CD14-positive monocyte (primary cell): ENCODE results near the gene ZNF621. TPM values are rescaled to one million over a fixed set of nuclear protein-coding genes. Genes with fewer than 3 reads are reported as not detected.

ENCODE experiments used
- DNase-seq, 3 donors: peaks; one replicate each; pipeline ENCODE4 v3.0.0-alpha.2; 2011 to 2022
- H2AFZ ChIP-seq: 2 replicates; pipeline ENCODE4 v1.6.0; 2012; ENCODE audit warnings: mild to moderate bottlenecking, low read depth, low read length, inconsistent platforms; ENCODE audit not compliant: insufficient read depth, poor library complexity, severe bottlenecking
- H3K27ac ChIP-seq, 2 donors: 1 replicate in 1 of 2; 2 replicates in 1 of 2; pipeline ENCODE4 v1.5.1; 2012 to 2013; ENCODE audit warnings: low read length in 2 of 2, control low read depth in 1 of 2, inconsistent platforms in 1 of 2, low read depth in 1 of 2, mild to moderate bottlenecking in 1 of 2
- H3K27me3 ChIP-seq, 2 donors: one replicate each; pipeline versions ENCODE4 v1.6.0 to v1.6.1; 2011 to 2013; ENCODE audit warnings: low read length in 2 of 2; ENCODE audit not compliant: control insufficient read depth in 2 of 2, insufficient read depth in 2 of 2
- H3K36me3 ChIP-seq, 2 donors: replicated peaks in 1 of 2; 1 replicate in 1 of 2; 2 replicates in 1 of 2; pipeline versions ENCODE4 v1.5.1 to v1.6.1; 2012 to 2013; ENCODE audit warnings: low read length in 2 of 2, control low read depth in 1 of 2, inconsistent platforms in 1 of 2, mild to moderate bottlenecking in 1 of 2; ENCODE audit not compliant: insufficient read depth in 2 of 2, control insufficient read depth in 1 of 2
- H3K4me1 ChIP-seq, 2 donors: 1 replicate in 1 of 2; 2 replicates in 1 of 2; pipeline versions ENCODE4 v1.5.1 to v1.6.1; 2012 to 2013; ENCODE audit warnings: low read length in 2 of 2, control low read depth in 1 of 2, inconsistent platforms in 1 of 2, mild to moderate bottlenecking in 1 of 2, moderate library complexity in 1 of 2; ENCODE audit not compliant: insufficient read depth in 2 of 2, control insufficient read depth in 1 of 2
- H3K4me2 ChIP-seq: replicated peaks from 2 replicates; pipeline ENCODE3; 2012; ENCODE audit warnings: low read length, moderate library complexity, mild to moderate bottlenecking; ENCODE audit not compliant: poor library complexity, severe bottlenecking; ENCODE audit errors: extremely low read depth
- H3K4me3 ChIP-seq, 3 experiments: fragments of 200-600 bp in 1 of 3; sonication (generic) in 1 of 3; replicated peaks in 1 of 3; 1 replicate in 2 of 3; 2 replicates in 1 of 3; pipeline ENCODE4 v1.5.1; 2011 to 2013; ENCODE audit warnings: low read length in 3 of 3, mild to moderate bottlenecking in 3 of 3, control low read depth in 2 of 3, low read depth in 2 of 3, inconsistent platforms in 1 of 3, moderate library complexity in 1 of 3
- H3K79me2 ChIP-seq: 2 replicates; pipeline ENCODE4 v1.6.0; 2012; ENCODE audit warnings: mild to moderate bottlenecking, control low read depth, inconsistent platforms, low read length, moderate library complexity; ENCODE audit not compliant: insufficient read depth
- H3K9ac ChIP-seq: 2 replicates; pipeline ENCODE4 v1.6.0; 2017; ENCODE audit warnings: low read length, mild to moderate bottlenecking; ENCODE audit not compliant: insufficient read depth, poor library complexity, severe bottlenecking
- H3K9me3 ChIP-seq, 2 donors: replicated peaks in 1 of 2; 1 replicate in 1 of 2; 2 replicates in 1 of 2; pipeline versions ENCODE4 v1.5.1 to v1.6.1; 2012 to 2013; ENCODE audit warnings: low read length in 2 of 2, control low read depth in 1 of 2; ENCODE audit not compliant: control insufficient read depth in 1 of 2, insufficient read depth in 1 of 2
- H4K20me1 ChIP-seq: 2 replicates; pipeline ENCODE4 v1.6.0; 2012; ENCODE audit warnings: mild to moderate bottlenecking, low read length, control low read depth, moderate library complexity; ENCODE audit not compliant: insufficient read depth
- H3K27ac Mint-ChIP-seq, 7 donors: one replicate each; pipeline ENCODE4 v1.8.0; 2020; ENCODE audit warnings: mild to moderate bottlenecking in 7 of 7, mixed read lengths in 7 of 7, moderate library complexity in 6 of 7, inconsistent platforms in 2 of 7
- H3K27me3 Mint-ChIP-seq, 3 donors: one replicate each; pipeline ENCODE4 v1.8.0; 2021 to 2022; ENCODE audit warnings: low read depth in 3 of 3, mild to moderate bottlenecking in 3 of 3, mixed read lengths in 3 of 3, moderate library complexity in 3 of 3, inconsistent platforms in 1 of 3
- H3K36me3 Mint-ChIP-seq, 2 donors: one replicate each; pipeline ENCODE4 v1.8.0; 2020; ENCODE audit warnings: mixed read lengths in 2 of 2, inconsistent platforms in 1 of 2, mild to moderate bottlenecking in 1 of 2
- H3K4me1 Mint-ChIP-seq: one replicate; pipeline ENCODE4 v1.8.0; 2020; ENCODE audit warnings: mild to moderate bottlenecking, mixed read lengths
- H3K4me3 Mint-ChIP-seq, 2 donors: one replicate each; pipeline ENCODE4 v1.8.0; 2020; ENCODE audit warnings: mild to moderate bottlenecking in 2 of 2, mixed read lengths in 2 of 2, moderate library complexity in 1 of 2
- H3K9me3 Mint-ChIP-seq, 7 donors: one replicate each; pipeline ENCODE4 v1.8.0; 2020 to 2022; ENCODE audit warnings: mixed read lengths in 7 of 7, mild to moderate bottlenecking in 6 of 7, moderate library complexity in 6 of 7, inconsistent platforms in 2 of 7
- CTCF ChIP-seq: fragments of 200-600 bp; IDR thresholded peaks from one replicate; pipeline ENCODE4 v1.8.0; 2022; ENCODE audit warnings: antibody characterized with exemption, mild to moderate bottlenecking
- WGBS: methylation state at CpG from one replicate; pipeline ENCODE4 v1.1.5; 2013; ENCODE audit warnings: missing lambda C conversion rate; ENCODE audit not compliant: insufficient coverage; 5-methylcytosine and 5-hydroxymethylcytosine counted together
- intact Hi-C, 2 donors: fragments of 100-400 bp; cut with micrococcal nuclease; formaldehyde crosslinking; loops; one replicate each; pipeline versions ENCODE4 v1.15.0 to v1.15.1; 2023
- polyA plus RNA-seq, 3 donors: library from polyadenylated mRNA; depleted of rRNA in 1 of 3; unstranded in 2 of 3; stranded (reverse) in 1 of 3; fragments of 300-500 nt in 2 of 3; fragments of >200 nt in 1 of 3; fragmentation: Illumina TruSeq in 2 of 3; gene quantifications; 1 replicate in 2 of 3; 2 replicates in 1 of 3; pipeline ENCODE4 v1.2.3, GENCODE V29; 2012 to 2021

Gene ZNF621
- polyA plus RNA-seq, 3 donors: 1.1 to 12.2 (median 2.0) TPM

GRCh38 chr3:40518067-40518466, 6.7 kb upstream of the ZNF621 start:
- intact Hi-C loops: no loop called here
- TF ChIP-seq CTCF: no peak
- Mint-ChIP-seq H3K27ac (no peak overlapping the region), H3K4me1 (no peaks in the 10 kb centered on the region), H3K27me3 (peaks cover 0 to 3% (median 0%) of the 10 kb centered on the region in 3 donors), H3K4me3 (no peak overlapping the region), H3K9me3 (no peaks in the 10 kb centered on the region), H3K36me3 (peaks cover 0 to 3% of the 10 kb centered on the region in 2 donors)
- Histone ChIP-seq H2AFZ (no peak overlapping the region), H3K9me3 (no peaks in the 10 kb centered on the region), H3K4me3 (no peak overlapping the region), H3K9ac (no peak overlapping the region), H3K27ac (no peak overlapping the region), H3K27me3 (no peaks in the 10 kb centered on the region), H3K4me1 (no peaks in the 10 kb centered on the region), H3K4me2 (no peak overlapping the region), H3K79me2 (no peaks in the 10 kb centered on the region), H3K36me3 (no peaks in the 10 kb centered on the region), H4K20me1 (no peaks in the 10 kb centered on the region)
- DNase-seq: no peak
- WGBS: no CpG with 5 or more reads among the region's 1 CpG

GRCh38 chr3:40518848-40519247, 5.9 kb upstream of the ZNF621 start:
- H3K27me3 Mint-ChIP-seq: peaks cover 0 to 3% (median 2%) of the 10 kb centered on the region in 3 donors
- peaks cover 0 to 3% of the 10 kb centered on the region in 2 donors for H3K36me3 Mint-ChIP-seq
- H3K4me1 Mint-ChIP-seq: peaks cover 2% of the 10 kb centered on the region
- H2AFZ ChIP-seq: no peak overlapping the region
- no peak overlapping the region for H3K4me2 ChIP-seq
- no peaks in the 10 kb centered on the region for H3K4me1 ChIP-seq
- no peaks in the 10 kb centered on the region for H3K79me2 ChIP-seq
- TF ChIP-seq CTCF: no peak
- H3K27me3 ChIP-seq: no peaks in the 10 kb centered on the region
- H4K20me1 ChIP-seq: no peaks in the 10 kb centered on the region
- no peak overlapping the region for H3K4me3 ChIP-seq
- H3K9me3 ChIP-seq: no peaks in the 10 kb centered on the region
- no peak for DNase-seq
- intact Hi-C loops: no loop called here
- no peak overlapping the region for H3K27ac ChIP-seq
- no CpG with 5 or more reads among the region's 1 CpG for WGBS
- no peaks in the 10 kb centered on the region for H3K36me3 ChIP-seq
- no peak overlapping the region for H3K27ac Mint-ChIP-seq
- H3K9ac ChIP-seq: no peak overlapping the region
- H3K9me3 Mint-ChIP-seq: peaks cover 0 to 3% (median 0%) of the 10 kb centered on the region in 7 donors
- H3K4me3 Mint-ChIP-seq: no peak overlapping the region
